Activated CD4-positive, CD25-positive, alpha-beta regulatory T cell (primary cell): ENCODE measurements around the gene FAM3D.
A peak's percentile ranks its signal among the peaks of the same experiment; 100 is the strongest.

Experiments used
- DNase-seq, 4 experiments: peaks; one replicate each; lab custom pipeline; 2025; lab: John Stamatoyannopoulos, UW

Gene FAM3D

GRCh38 chr3:58656631-58657030, 9.9 kb downstream of the FAM3D start:
- no peak for DNase-seq

- DNase-seq = no peak
Measured at GRCh38 chr3:58654466-58654865, 12.1 kb downstream of the FAM3D start.

GRCh38 chr3:58652624-58653023, 13.9 kb downstream of the FAM3D start:
- no peak for DNase-seq

- DNase-seq = no peak
Measured at GRCh38 chr3:58651276-58651675, 15.3 kb downstream of the FAM3D start.

- no peak for DNase-seq
Measured at GRCh38 chr3:58647381-58648141, 19.0 kb downstream of the FAM3D start.

- no peak for DNase-seq
Measured at GRCh38 chr3:58646503-58646902, 20.1 kb downstream of the FAM3D start.

GRCh38 chr3:58645726-58646125, 20.8 kb downstream of the FAM3D start:
- DNase-seq = no peak

- DNase-seq = no peak
Measured at GRCh38 chr3:58642846-58643245, 23.7 kb downstream of the FAM3D start.

- peak in 1 of 4 experiments; percentile 25 for DNase-seq
Measured at GRCh38 chr3:58640700-58641372, 25.7 kb downstream of the FAM3D start.

- DNase-seq = no peak
Measured at GRCh38 chr3:58639842-58640241, 26.7 kb downstream of the FAM3D start.

- no peak for DNase-seq
Measured at GRCh38 chr3:58639001-58639400, 27.6 kb downstream of the FAM3D start.

GRCh38 chr3:58638591-58638990, 28.0 kb downstream of the FAM3D start:
- DNase-seq = no peak

- DNase-seq = no peak
Measured at GRCh38 chr3:58637509-58637908, 29.1 kb downstream of the FAM3D start.

GRCh38 chr3:58635371-58636285, 30.9 kb downstream of the FAM3D start:
- DNase-seq = no peak

GRCh38 chr3:58633157-58633865, 33.3 kb downstream of the FAM3D start:
- DNase-seq = no peak

- DNase-seq = no peak
Measured at GRCh38 chr3:58631742-58632141, 34.8 kb downstream of the FAM3D start.

- DNase-seq = no peak
Measured at GRCh38 chr3:58630710-58631092, 35.9 kb downstream of the FAM3D start.

- DNase-seq = peak; percentile 10 to 44 (median 20)
Measured at GRCh38 chr3:58630076-58630709, 36.4 kb downstream of the FAM3D start.

- no peak for DNase-seq
Measured at GRCh38 chr3:58629629-58630028, 36.9 kb downstream of the FAM3D start.

GRCh38 chr3:58628823-58629562, 37.6 kb downstream of the FAM3D start:
- DNase-seq = no peak

GRCh38 chr3:58627941-58628340, 38.6 kb downstream of the FAM3D start:
- no peak for DNase-seq
